ENCODE measurements around the gene TRIM44. TPM values are rescaled to one million over a fixed set of nuclear protein-coding genes. Genes with fewer than 3 reads are reported as not detected.

The TRIM44 gene
- total RNA-seq, 4 donors from 2014 or later: 24.6 to 54.2 (median 35.8) TPM

GRCh38 chr11:35846874-35847273 lies 184.3 kb downstream of the TRIM44 start:
- no peak for DNase-seq
- TF ChIP-seq POLR2A (IDR thresholded peaks at IDR 0.05): no peak
- TF ChIP-seq CTCF (IDR thresholded peaks at IDR 0.05): no peak
- intact Hi-C loops (cut with DNase I): no loop called here
- Histone ChIP-seq H3K9me3 (no peaks in the 10 kb centered on the region), H3K4me1 (no peaks in the 10 kb centered on the region), H3K27ac (no peak overlapping the region), H3K36me3 (no peaks in the 10 kb centered on the region), H3K27me3 (no peaks in the 10 kb centered on the region), H3K4me3 (replicated peaks in 1 of 3) (no peak overlapping the region)
- WGBS, 2 donors: 91 to 98% methylated on average over 5 of the region's 5 CpGs

- intact Hi-C loops (cut with DNase I): no loop called here
- no peak for DNase-seq
- H3K27ac ChIP-seq: no peak overlapping the region
These were observed 184.9 kb downstream of the TRIM44 start for GRCh38 chr11:35847473-35847872.

GRCh38 chr11:35848616-35849015 lies 186.0 kb downstream of the TRIM44 start:
- DNase-seq: no peak
- no peak overlapping the region for H3K4me3 ChIP-seq (replicated peaks in 1 of 3)
- 69 to 75% methylated on average over 4 of the region's 4 CpGs for WGBS, 2 donors
- intact Hi-C loops (cut with DNase I): no loop called here
- H3K27ac ChIP-seq: no peak overlapping the region
- TF ChIP-seq CTCF (IDR thresholded peaks at IDR 0.05) (no peak), POLR2A (IDR thresholded peaks at IDR 0.05) (no peak)
- no peaks in the 10 kb centered on the region for H3K27me3 ChIP-seq
- no peaks in the 10 kb centered on the region for H3K4me1 ChIP-seq
- no peaks in the 10 kb centered on the region for H3K9me3 ChIP-seq
- no peaks in the 10 kb centered on the region for H3K36me3 ChIP-seq

More at GRCh38 chr11:35847473-35847872, 184.9 kb downstream of the TRIM44 start:
- Histone ChIP-seq H3K4me1 (no peaks in the 10 kb centered on the region), H3K36me3 (no peaks in the 10 kb centered on the region), H3K4me3 (replicated peaks in 1 of 3) (no peak overlapping the region), H3K27me3 (no peaks in the 10 kb centered on the region), H3K9me3 (no peaks in the 10 kb centered on the region)
- WGBS, 2 donors: 83 to 100% methylated on average over 2 of the region's 2 CpGs
- TF ChIP-seq POLR2A (IDR thresholded peaks at IDR 0.05) (no peak), CTCF (IDR thresholded peaks at IDR 0.05) (no peak)

GRCh38 chr11:35850191-35850590 lies 187.6 kb downstream of the TRIM44 start:
- Histone ChIP-seq H3K4me1 (no peaks in the 10 kb centered on the region), H3K4me3 (replicated peaks in 1 of 3) (no peak overlapping the region), H3K27ac (no peak overlapping the region), H3K36me3 (no peaks in the 10 kb centered on the region), H3K9me3 (no peaks in the 10 kb centered on the region), H3K27me3 (no peaks in the 10 kb centered on the region)
- 93 to 96% methylated on average over 7 of the region's 7 CpGs for WGBS, 2 donors
- DNase-seq: no peak
- TF ChIP-seq POLR2A (IDR thresholded peaks at IDR 0.05) (no peak), CTCF (IDR thresholded peaks at IDR 0.05) (no peak)
- intact Hi-C loops (cut with DNase I): no loop called here

- H3K27me3 ChIP-seq: no peaks in the 10 kb centered on the region
- no peak for DNase-seq
- H3K4me1 ChIP-seq: no peaks in the 10 kb centered on the region
- H3K36me3 ChIP-seq: no peaks in the 10 kb centered on the region
- no peak overlapping the region for H3K4me3 ChIP-seq (replicated peaks in 1 of 3)
- intact Hi-C loops (cut with DNase I): no loop called here
- WGBS, 2 donors: 92 to 95% methylated on average over 6 of the region's 6 CpGs
- H3K27ac ChIP-seq: no peak overlapping the region
- H3K9me3 ChIP-seq: no peaks in the 10 kb centered on the region
- no peak for TF ChIP-seq CTCF (IDR thresholded peaks at IDR 0.05)
- no peak for TF ChIP-seq POLR2A (IDR thresholded peaks at IDR 0.05)
These were observed 188.8 kb downstream of the TRIM44 start for GRCh38 chr11:35851342-35851741.

Data from thyroid gland (tissue), 4 donors.